NCI-H526 (cell line): Measurements from ENCODE around the gene LRRK1.

Experiments used
- DNase-seq, 2 experiments: peaks; one replicate each; lab custom pipeline; 2025; lab: John Stamatoyannopoulos, UW

LRRK1 gene

DNA sequence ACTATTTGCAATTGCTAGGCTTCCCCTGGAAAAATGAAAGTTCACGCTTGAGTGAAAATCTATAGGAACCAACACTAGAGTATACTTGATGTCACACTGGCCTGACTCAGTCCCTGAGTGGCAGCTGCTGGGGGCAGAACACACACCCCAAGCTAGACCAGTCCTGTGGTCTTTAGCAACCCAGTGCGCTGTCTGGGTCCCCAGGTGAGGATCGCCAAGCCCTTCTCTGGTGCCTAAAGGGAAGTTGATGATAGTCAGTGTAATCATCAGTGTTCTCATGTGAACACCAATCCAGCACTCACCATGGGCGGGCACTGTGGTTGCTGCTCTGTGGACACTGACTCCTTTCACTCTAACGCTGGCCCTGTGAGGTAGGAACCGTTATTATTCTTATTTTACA is 28.3 kb upstream of the LRRK1 start:
- DNase-seq = no peak

GRCh38 chr15:100891307-100892012 is 27.7 kb upstream of the LRRK1 start:
- no peak for DNase-seq

DNA sequence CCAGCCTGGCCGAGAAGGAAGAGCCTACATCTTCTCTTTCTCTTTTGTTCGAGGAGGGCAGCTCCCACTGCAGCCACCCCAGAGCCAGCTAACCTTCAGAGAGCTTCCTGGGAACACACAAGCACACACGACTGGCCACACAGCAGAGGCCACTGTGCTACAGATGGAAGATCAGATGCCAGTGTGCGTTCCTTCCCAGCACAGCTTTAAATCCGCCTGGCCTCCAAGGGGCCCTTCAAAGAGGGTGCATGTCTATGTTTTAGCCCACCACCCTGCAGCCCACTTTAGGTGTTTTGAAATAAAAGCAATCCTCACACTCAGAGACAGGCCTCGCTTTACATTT is 27.2 kb upstream of the LRRK1 start:
- DNase-seq = no peak

- no peak for DNase-seq
Observed at GRCh38 chr15:100893261-100893963, 25.7 kb upstream of the LRRK1 start.

GRCh38 chr15:100893964-100894295 is 25.2 kb upstream of the LRRK1 start:
- no peak for DNase-seq

DNA sequence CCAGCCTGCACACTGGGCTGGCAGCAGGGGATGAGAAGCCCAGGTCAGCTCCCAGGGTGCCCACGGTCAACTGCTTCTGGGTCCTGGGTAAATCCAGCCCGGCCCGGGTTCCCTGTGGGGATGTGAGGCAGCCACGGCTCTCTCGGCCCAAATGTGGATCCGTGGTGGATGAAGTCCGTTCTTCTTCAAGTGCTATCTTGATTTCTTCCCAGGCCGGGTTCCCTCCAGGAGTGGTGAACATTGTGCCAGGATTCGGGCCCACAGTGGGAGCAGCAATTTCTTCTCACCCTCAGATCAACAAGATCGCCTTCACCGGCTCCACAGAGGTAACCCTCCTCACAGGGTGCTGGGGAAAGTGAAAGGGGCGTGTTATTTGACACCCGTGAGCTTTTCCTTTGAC is 23.4 kb upstream of the LRRK1 start:
- no peak for DNase-seq

DNA sequence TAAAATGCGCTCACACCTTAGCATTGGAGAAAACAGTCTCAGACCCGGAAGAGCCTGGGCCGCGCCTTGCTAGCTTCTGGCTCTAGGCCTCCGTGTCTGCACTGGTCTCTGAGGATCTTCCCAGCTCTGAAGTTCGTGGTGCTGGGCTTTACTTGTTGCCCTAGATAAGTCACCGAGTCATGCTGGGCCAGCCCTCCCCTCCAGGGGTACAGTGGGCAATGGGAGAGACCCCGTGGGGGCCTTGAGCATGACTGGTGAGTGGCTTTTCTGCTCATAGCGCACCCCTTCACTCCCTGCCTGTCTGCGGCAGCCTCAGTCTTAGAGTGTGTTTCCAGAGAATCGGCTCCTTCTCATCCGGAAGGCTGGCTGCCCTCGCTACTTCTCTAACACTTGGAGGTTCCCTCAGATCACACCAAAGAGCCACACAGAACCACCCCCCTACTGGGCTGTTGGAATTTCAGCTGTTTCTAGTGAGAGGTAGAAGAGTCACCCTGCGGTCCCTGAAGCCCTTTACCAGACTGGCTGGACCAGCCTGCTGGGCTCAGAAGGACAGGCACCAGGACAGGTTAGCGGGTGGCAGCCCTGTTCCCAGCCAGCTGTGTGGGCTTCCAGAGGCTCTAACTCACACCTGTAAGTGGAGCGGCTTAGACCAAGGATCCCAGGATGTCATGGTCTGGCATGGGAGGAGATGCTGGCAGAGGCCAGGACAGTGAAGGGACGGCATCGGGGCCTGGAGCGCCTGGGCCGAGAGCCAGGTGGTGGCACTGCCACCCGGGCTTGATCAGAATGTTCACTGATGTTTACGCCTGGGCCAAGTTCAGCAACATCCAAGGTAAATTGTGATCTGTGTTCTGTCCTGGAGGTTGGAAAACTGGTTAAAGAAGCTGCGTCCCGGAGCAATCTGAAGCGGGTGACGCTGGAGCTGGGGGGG is 21.7 kb upstream of the LRRK1 start:
- DNase-seq = no peak

DNA sequence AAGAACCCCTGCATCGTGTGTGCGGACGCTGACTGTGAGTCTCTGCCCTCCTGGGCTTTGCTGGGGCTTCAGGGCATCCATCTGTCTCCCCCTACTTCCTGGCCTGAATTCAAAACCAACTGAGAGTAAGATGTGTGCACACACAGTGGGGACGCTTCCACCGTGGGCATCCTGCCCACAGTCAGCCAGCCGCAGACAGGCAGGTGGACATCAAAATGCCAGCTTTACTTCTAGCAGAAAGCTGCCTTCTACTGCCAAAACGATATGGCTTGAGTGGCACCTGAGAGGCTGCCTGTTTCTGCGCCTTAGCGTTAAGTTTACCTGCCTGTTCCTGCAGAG is 21.0 kb upstream of the LRRK1 start:
- DNase-seq = no peak

DNA sequence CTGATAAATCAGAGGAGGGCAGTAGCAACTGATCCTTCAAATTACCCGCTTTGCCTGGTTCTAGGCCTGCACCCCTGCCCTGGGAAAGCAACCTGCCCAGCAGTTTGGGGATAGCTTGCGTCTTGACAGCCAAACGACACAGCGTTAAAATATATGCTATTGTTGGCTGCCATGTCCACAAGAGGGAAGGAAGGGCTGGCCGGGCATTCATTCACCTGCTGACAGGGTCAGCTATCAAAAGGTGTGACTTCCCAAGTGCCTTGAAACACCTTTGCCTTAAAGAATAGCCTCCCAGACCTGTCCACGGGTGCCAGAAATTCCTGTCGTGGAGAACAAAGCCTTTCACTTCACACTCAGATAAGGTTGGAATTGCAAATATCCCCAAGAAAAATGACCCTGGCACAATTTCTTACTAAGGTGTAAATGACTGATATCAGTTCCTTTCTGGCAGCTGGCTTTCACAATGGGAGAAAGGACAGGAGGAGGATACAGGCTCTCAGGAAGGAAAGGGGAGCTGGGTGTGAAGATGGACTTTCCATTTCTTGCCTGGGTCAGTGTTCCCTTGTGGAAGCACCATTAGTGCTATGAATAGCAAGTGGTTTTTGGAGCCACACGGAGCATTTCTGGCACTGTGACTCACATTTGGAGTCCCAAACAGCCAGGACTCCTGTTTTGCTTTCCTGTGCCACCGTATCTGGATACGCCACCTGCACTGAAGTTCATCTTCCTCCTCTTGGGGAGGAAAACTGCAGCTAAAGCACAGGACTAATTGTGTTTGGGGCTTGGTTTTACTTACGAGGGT is 20.3 kb upstream of the LRRK1 start:
- no peak for DNase-seq

- no peak for DNase-seq
Observed at GRCh38 chr15:100899601-100900000, 19.6 kb upstream of the LRRK1 start.

- no peak for DNase-seq
Observed at GRCh38 chr15:100900136-100900794, 18.9 kb upstream of the LRRK1 start.

DNA sequence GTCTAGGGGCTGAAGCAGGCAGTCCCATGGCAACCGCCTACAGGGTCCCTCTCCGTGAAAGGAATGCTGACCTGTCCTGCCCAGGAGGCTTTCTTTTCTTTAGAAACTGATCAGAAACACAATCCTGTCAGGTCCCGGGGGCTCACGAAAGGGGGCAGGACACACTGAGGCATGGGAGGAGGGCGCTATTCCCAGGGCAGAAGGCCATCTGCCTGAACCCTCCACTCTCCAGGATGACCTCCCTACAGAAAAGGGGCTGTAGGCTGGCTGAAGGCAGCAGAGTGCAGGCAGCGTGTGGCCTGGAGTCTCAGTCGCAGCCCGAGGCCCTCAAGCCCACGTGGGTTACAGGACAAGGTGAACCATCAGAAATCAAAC is 18.4 kb upstream of the LRRK1 start:
- no peak for DNase-seq

DNA sequence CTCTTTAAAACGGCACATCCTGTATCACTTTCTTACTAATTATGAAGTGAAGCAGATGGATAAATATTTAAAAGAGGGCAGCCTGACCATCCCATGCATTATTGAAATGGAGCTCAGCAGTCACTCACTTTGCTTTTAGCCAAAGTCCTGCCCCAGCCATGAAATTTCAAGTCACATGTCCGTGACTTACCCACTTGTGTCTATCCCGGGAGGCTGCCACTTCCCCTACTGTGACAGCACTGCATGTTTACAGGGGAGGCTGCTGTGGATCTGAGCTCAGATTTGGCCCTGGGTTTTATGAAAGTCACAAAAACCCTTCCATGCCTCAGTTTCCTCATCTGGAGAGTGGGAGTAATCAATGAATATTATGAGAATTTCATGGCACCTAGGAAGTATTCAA is 17.9 kb upstream of the LRRK1 start:
- no peak for DNase-seq

DNA sequence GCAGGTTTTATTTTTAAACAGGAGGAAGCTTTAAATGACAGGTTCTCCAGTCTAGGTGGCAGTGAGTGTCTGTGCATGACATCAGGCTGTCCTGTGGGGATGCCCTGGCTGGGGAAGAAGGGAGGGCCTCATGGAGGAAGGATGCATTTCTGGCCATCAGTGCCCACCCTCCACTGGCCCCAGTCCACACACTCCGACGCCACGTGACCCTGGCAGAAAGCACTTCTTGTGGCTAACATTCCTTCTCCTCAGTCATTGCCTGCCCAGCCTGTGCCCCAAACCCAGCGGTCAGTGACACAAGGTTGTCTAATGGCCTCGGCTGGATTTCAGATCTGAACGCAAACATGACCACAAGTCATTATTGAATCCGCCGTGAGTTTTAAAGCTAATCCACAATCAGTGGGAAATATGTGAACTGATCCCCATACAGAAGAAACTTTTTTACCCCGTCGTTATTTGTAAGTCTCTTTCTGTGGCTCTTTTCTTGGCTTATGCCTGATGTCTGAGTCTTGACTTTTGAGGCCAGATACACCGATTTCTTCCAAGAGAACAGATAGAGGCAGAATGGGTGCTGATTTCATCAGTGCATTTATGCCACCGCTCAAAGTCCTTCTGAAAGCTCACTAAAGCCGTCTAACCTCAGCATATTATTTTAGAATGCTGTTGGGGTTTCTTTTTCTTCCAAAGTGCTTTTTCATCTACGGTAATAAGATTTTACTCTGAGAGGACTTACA is 17.3 kb upstream of the LRRK1 start:
- DNase-seq = no peak

- DNase-seq = no peak
Observed at GRCh38 chr15:100902436-100903167, 16.6 kb upstream of the LRRK1 start.

DNA sequence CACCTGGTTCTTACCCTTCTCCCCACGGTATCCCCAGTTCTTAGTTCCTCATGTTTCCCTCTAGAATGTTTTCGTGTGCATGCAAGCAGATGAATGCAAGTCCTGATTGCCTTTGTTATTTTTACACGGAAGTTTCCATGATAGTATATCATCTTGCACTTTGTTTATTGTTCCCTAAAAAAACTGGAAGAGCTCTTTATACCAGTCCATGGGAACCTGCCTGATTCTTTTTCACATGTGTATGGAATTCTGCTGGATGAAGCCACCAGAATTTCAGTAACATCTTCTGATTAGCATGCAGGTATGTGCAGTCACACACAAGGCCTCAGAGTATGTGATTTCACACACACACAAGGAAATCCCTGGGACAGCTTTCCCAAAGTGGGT is 16.0 kb upstream of the LRRK1 start:
- no peak for DNase-seq

GRCh38 chr15:100905850-100906249 is 13.3 kb upstream of the LRRK1 start:
- no peak for DNase-seq

DNA sequence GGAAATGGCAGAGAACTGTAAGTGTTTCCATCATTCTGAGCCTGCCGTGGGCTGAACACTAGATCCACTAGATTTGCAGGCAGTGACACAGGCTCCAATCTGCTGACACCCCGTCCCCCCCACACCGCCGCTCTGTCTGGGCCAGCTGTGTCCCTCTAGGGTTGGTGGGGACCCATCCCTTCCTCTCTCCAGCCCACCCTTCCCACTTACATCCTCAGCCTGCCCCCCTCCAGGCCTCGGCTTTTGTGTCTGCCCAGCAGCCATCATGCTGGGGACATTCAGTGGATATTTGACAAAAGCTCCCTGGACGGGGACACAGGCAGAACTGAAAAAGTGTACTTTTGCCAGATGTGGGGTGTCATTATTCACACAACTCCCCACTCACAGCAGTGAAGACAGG is 10.7 kb upstream of the LRRK1 start:
- no peak for DNase-seq

- DNase-seq = no peak
Observed at GRCh38 chr15:100909565-100909964, 9.6 kb upstream of the LRRK1 start.
